WI38 (cell line): Measurements from ENCODE around the gene ITSN1.
"Not testable (repeated sequence)": the region's sequence is repeated elsewhere in the genome, so short reads cannot be mapped to it uniquely, and the experiment has no call there.

Experiments
- H3K4me3 ChIP-seq: 2 replicates; pipeline ENCODE4 v1.5.1; 2011; ENCODE audit warnings: low read depth, mild to moderate bottlenecking, control low read depth, low read length
- TF ChIP-seq, protein P1 (sequence below): IDR thresholded peaks from 2 replicates; pipeline ENCODE4 v1.5.1; 2012; ENCODE audit warnings: low read depth, mild to moderate bottlenecking, control low read depth, low read length

Gene ITSN1

DNA sequence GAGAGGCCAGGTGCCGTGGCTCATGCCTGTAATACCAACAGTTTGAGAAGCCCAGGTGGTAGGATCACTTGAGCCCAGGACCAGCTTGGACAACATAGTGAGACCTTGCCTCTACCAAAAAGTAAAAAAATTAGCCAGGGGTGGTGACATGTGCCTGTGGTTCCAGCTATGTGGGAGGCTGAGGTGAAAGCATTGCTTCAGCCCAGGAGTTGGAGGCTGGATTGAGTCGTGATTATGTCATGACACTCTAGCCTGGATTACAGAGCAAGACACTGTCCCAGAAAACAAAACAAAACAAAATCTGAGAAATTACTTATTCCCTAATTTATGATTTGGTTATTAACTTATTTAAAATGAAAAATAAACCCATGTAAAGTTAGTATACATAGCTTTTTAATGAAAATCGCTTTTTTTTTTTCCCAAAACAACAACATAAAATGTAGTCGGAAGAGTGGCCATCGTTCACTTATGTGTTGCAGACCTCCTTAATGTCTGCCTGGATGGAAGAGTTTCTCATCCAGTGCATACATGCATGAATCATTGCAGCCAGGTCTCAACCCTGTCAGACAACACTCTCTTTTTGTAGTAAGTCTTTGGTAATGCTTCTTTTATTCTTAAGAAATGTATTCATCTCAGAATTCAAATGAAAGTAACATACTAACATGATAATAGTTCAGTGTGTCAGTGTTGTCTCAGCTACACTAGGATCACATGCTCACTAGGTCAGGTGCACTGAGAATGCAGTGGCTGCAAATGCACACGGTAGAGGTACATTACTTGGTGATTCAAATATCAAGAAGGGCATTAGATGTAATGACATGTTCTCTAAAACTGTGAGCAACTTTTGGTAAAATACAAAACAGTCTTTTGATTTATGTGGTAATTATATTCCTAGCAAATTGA is 28.0 kb downstream of the ITSN1 start:
- TF ChIP-seq, protein P1, sequence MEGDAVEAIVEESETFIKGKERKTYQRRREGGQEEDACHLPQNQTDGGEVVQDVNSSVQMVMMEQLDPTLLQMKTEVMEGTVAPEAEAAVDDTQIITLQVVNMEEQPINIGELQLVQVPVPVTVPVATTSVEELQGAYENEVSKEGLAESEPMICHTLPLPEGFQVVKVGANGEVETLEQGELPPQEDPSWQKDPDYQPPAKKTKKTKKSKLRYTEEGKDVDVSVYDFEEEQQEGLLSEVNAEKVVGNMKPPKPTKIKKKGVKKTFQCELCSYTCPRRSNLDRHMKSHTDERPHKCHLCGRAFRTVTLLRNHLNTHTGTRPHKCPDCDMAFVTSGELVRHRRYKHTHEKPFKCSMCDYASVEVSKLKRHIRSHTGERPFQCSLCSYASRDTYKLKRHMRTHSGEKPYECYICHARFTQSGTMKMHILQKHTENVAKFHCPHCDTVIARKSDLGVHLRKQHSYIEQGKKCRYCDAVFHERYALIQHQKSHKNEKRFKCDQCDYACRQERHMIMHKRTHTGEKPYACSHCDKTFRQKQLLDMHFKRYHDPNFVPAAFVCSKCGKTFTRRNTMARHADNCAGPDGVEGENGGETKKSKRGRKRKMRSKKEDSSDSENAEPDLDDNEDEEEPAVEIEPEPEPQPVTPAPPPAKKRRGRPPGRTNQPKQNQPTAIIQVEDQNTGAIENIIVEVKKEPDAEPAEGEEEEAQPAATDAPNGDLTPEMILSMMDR = no peak
- H3K4me3 ChIP-seq = no peak overlapping the region

DNA sequence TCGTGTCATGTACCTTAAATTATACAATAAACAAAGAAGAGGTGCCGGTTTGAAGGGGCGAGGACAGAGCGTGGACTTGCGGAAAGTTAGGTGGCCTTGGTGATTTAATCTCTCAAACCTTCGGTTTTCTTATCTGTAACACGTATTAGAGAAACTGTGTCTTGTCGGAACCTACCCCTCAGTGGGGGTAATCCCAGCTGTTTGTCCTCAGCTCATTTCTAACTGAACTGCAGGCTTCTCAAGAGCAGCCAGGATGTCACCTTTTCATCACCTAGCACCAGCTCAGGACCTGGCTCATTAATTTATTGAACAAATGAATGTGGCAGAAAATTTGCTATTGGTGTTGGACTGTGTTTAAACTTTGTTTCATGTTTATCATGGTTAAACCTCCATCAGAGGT is 31.2 kb downstream of the ITSN1 start:
- no peak overlapping the region for H3K4me3 ChIP-seq
- TF ChIP-seq, protein P1 = no peak

DNA sequence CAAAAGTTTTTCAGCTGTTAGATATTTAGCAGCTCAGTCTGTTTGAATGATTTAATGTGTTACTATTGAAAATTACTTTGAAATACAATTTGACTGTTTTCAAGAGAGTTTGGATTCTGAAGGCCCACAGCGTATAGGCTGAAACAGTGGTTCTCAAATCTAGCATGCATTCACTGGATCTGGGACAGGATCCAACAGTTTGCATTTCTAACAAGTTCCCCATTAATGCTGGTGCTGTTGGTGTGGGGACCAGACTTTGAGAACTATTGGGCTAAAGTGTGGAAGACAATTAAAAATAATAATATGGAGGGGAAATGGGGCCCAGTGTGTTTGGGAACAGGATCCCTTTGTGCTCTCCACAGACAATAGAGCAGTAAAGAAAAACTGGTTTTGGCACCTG is 31.9 kb downstream of the ITSN1 start:
- TF ChIP-seq, protein P1 = no peak
- no peak overlapping the region for H3K4me3 ChIP-seq

DNA sequence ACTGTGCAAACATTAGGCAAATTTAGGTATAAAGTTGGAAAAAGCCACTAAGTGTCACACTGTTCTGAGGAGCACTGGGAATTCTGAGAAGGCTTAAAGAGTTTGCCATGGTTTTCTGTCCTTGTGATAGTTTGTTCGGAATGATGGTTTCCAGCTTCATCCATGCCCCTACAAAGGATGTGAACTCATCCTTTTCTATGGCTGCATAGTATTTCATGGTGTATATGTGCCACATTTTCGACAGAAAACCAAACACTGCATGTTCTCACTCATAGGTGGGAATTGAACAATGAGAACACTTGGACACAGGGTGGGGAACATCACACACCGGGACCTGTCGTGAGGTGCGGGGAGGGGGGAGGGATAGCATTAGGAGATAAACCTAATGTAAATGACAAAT is 34.4 kb downstream of the ITSN1 start:
- H3K4me3 ChIP-seq = not testable (repeated sequence)

DNA sequence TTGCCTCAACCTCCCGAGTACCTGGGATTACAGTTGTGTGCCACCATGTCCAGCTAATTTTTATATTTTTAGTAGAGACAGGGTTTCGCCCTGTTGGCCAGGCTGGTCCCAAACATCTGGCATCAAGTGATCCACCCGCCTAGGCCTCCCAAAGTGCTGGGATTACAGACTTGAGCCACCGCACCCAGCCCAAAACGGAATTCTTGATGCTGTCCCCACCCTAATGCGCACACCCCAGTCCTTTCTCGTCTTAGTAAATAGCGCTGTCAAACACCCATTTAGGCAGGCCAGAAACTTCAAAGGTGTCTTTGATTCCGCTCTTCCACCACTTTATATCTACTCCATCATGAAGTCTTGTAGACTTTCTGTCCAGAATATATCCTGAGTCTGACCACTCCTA is 35.1 kb downstream of the ITSN1 start:
- no peak overlapping the region for H3K4me3 ChIP-seq
- TF ChIP-seq, protein P1 = no peak

DNA sequence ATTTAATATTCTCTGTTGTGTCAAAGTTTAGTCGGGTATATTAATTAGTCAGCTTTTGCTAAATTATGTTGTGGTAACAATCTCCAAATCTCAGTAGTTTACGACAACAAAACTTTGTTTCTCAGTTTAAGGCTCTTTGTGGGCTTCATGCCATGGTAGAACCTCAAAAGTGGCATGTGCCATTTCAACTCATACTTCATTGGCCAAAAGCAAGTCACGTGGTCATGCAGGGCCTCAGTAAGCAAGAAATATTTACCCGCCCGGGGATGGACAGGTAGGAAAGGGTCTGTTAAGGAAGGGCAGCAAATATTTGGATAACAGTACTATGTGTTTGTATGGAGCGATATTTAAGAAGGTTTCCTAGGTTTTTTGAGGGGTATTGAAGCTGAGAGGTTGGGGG is 38.6 kb downstream of the ITSN1 start:
- no peak overlapping the region for H3K4me3 ChIP-seq
- TF ChIP-seq, protein P1 = no peak

DNA sequence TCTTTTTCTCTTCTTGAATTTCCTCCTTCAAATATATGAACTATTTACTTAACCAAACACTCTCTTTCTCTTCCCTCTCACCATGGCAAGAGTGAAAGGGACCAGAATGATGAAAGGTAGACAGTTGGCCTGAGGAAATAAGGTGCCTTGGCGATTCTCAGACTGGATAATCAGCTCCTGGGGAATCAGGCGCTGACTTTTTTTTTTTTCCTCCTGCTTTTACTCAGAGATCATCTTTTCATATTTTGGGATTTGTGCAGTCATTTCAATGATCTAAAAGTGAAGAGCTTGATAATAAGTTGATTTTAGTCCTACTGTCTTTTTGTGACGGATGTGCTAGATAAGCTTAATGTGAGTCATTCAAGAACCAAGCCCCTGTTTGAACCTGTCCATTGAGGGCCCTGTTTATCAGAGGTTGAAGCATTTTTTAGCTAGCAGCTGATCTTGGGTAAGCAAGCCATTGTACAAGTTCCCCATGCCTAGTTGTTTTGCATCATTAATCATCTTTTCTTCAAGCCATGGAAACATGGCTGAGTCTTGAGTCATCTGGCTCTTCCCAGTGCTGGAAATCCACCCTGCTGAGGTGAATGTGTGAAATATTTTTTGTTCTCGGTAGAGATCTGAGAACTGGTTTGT is 40.8 kb downstream of the ITSN1 start:
- TF ChIP-seq, protein P1 = no peak
- no peak overlapping the region; the same call in 1 of the 2 replicates for H3K4me3 ChIP-seq
